Measurements from ENCODE around the gene HCN3. TPM values are rescaled to one million over a fixed set of nuclear protein-coding genes. Genes with fewer than 3 reads are reported as not detected.

Gene HCN3
- total RNA-seq, 4 donors from 2014 or later, result 0.75 to 1.8 (median 1.1) TPM

GRCh38 chr1:155322953-155323728 is 45.9 kb downstream of the HCN3 start:
- TF ChIP-seq CTCF (IDR thresholded peaks at IDR 0.05; ENCODE audit: low read depth), result no peak

GRCh38 chr1:155323729-155324036 is 46.4 kb downstream of the HCN3 start:
- no peak for TF ChIP-seq CTCF (IDR thresholded peaks at IDR 0.05; ENCODE audit: low read depth)

DNA sequence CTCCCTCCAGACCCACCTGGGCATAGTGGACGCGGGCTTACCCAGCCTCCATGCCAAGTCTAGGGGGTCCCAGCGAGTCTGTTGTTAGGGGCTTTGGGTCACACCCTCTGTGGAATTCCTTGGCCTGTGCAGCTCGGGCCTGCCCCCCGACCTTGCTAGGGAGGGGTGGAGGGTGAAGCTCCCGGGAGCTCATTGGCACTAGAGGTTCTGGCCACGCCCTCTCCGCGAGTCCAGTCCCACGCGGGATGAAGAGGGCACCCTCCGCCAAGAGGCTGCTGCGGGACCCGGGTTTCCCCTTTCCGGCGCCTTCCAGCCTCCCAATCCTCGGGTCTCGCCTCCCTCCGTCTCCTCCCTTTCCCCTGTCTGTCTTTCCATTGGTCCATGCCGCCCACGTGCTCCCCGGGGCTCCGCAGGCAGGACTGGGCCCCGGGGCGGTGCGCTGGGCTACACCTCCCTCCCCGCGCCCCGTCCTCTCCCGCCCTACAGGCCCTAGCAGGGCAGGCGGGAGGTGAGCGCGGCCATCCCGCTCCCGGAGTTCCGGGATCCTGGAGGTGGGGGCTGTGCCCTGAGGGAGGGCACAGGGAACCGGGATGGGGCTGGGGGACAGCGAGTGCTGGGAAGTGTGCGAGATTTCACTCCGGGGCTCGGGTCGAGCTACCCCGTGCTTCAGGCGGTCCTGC is 46.9 kb downstream of the HCN3 start:
- TF ChIP-seq CTCF (IDR thresholded peaks at IDR 0.05; ENCODE audit: low read depth), result no peak

- no peak for TF ChIP-seq CTCF (IDR thresholded peaks at IDR 0.05; ENCODE audit: low read depth)
Observed at GRCh38 chr1:155324717-155325602, 47.7 kb downstream of the HCN3 start.

GRCh38 chr1:155325603-155325893 is 48.3 kb downstream of the HCN3 start:
- no peak for TF ChIP-seq CTCF (IDR thresholded peaks at IDR 0.05; ENCODE audit: low read depth)

DNA sequence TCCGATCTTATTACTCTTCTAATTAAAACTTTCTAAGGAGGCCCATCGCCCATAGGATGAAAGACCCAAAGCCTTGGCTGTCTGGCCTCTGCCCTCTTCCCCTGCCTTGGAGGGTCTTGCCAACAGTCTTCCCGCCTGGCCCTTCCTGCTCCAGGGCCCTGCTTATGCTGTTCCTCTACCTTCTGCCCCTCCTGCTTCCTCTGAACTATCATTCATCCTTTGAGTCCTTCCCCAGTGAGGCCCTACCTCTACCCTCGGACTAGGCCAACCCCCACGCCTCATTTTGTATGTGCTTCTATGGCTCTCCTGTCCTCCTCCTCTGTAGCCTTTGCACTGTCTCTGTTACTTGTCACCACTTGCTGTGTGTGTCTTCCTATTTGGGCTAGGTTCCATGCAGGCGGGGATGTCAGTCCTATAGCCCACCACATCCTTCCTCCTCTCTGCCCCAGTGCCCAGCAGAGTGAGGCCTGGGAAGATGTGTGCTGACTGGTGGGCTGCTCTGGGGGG is 48.8 kb downstream of the HCN3 start:
- no peak for TF ChIP-seq CTCF (IDR thresholded peaks at IDR 0.05; ENCODE audit: low read depth)

DNA sequence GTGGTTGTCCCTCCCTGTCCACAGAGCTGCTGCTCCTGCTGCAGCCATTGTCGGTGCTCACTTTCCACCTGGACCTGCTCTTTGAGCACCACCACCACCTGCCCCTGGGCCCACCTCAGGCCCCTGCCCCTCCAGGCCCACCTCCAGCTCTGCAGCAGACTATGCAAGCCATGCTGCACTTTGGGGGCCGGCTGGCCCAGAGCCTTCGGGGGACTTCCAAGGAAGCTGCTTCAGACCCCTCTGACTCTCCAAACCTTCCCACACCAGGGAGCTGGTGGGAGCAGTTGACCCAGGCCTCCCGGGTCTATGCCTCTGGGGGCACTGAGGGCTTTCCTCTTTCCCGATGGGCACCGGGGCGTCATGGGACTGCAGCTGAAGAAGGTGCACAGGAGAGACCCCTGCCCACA is 49.4 kb downstream of the HCN3 start:
- TF ChIP-seq CTCF (IDR thresholded peaks at IDR 0.05; ENCODE audit: low read depth), result no peak

Data from subcutaneous adipose tissue (tissue), 4 donors.